Vagina (tissue), 2 donors: Measurements from ENCODE around the gene EXOC8.

Experiments used
- POLR2AphosphoS5 ChIP-seq, 2 donors: sonication (generic); formaldehyde crosslinking; IDR thresholded peaks; one replicate each; pipeline ENCODE4 v1.9.0; 2017; ENCODE audit warnings: antibody characterized with exemption in 2 of 2, mild to moderate bottlenecking in 2 of 2, low read depth in 1 of 2; ENCODE audit not compliant: insufficient read depth in 1 of 2
- TF ChIP-seq, protein P1 (sequence below), 3 experiments: fragments of 450-650 bp in 2 of 3; fragments of 200-600 bp in 1 of 3; sonication (generic) in 1 of 3; IDR thresholded peaks; one replicate each; pipeline ENCODE4 v1.5.1; 2017 to 2019; ENCODE audit warnings: antibody characterized with exemption in 3 of 3, mild to moderate bottlenecking in 2 of 3, moderate library complexity in 2 of 3

DNA sequence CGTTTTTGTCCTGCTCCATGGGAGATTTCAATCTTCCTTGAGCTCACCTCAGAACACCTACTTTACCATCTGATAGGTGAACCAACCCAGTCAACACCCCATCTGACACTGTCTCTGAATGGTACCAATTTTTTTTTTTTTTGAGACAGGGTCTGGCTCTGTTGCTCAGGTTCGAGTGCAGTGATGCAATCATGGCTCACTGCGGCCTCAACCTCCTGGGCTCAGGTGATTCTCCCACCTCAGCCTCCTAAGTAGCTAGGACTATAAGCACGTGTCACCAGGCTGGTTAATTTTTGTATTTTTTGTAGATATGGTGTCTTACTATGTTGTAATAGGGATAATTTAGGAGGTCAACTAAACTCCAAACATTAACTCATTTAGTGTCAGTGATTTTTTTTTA is 36.7 kb upstream of the EXOC8 start:
- TF ChIP-seq, protein P1, sequence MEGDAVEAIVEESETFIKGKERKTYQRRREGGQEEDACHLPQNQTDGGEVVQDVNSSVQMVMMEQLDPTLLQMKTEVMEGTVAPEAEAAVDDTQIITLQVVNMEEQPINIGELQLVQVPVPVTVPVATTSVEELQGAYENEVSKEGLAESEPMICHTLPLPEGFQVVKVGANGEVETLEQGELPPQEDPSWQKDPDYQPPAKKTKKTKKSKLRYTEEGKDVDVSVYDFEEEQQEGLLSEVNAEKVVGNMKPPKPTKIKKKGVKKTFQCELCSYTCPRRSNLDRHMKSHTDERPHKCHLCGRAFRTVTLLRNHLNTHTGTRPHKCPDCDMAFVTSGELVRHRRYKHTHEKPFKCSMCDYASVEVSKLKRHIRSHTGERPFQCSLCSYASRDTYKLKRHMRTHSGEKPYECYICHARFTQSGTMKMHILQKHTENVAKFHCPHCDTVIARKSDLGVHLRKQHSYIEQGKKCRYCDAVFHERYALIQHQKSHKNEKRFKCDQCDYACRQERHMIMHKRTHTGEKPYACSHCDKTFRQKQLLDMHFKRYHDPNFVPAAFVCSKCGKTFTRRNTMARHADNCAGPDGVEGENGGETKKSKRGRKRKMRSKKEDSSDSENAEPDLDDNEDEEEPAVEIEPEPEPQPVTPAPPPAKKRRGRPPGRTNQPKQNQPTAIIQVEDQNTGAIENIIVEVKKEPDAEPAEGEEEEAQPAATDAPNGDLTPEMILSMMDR (IDR thresholded peaks at IDR 0.05), result no peak
- TF ChIP-seq POLR2AphosphoS5 (IDR thresholded peaks at IDR 0.05; ENCODE audit: insufficient read depth in 1 of 2, low read depth in 1 of 2), result no peak
